Breast epithelium (tissue), 4 donors: Measurements from ENCODE around the gene FUT9. TPM values are rescaled to one million over a fixed set of nuclear protein-coding genes. Genes with fewer than 3 reads are reported as not detected.

Experiments
- DNase-seq, 2 donors: peaks; one replicate each; pipeline ENCODE4 v3.0.0-alpha.2; 2019; ENCODE audit warnings: low spot score in 2 of 2
- H3K27ac ChIP-seq, 2 donors: fragments of 200-600 bp; sonication (generic) in 1 of 2; one replicate each; pipeline ENCODE4 v1.5.1; 2016 to 2019; ENCODE audit warnings: mild to moderate bottlenecking in 1 of 2
- H3K27me3 ChIP-seq, 2 donors: fragments of 200-600 bp; sonication (generic) in 1 of 2; one replicate each; pipeline versions ENCODE4 v1.5.1 to v1.6.0; 2017 to 2019; ENCODE audit warnings: control low read depth in 1 of 2, mild to moderate bottlenecking in 1 of 2
- H3K36me3 ChIP-seq: fragments of 200-600 bp; one replicate; pipeline ENCODE4 v1.5.1; 2019
- H3K4me1 ChIP-seq, 2 donors: fragments of 200-600 bp; sonication (generic); one replicate each; pipeline ENCODE4 v1.5.1; 2016 to 2019; ENCODE audit warnings: control low read depth in 1 of 2
- H3K4me3 ChIP-seq, 3 donors: fragments of 200-600 bp; sonication (generic); 1 replicate in 2 of 3; 2 replicates in 1 of 3; pipeline ENCODE4 v1.5.1; 2016 to 2019; ENCODE audit warnings: mild to moderate bottlenecking in 3 of 3, moderate library complexity in 2 of 3
- H3K9me3 ChIP-seq, 2 donors: fragments of 200-600 bp; sonication (generic) in 1 of 2; one replicate each; pipeline ENCODE4 v1.5.1; 2016 to 2019; ENCODE audit warnings: control low read depth in 1 of 2
- CTCF ChIP-seq, 3 donors: fragments of 450-650 bp; IDR thresholded peaks; one replicate each; pipeline ENCODE4 v1.5.1; 2016 to 2017; ENCODE audit warnings: antibody characterized with exemption in 3 of 3, mild to moderate bottlenecking in 3 of 3, moderate library complexity in 3 of 3
- POLR2A ChIP-seq: fragments of 450-650 bp; IDR thresholded peaks from one replicate; pipeline ENCODE4 v1.6.1; 2016; ENCODE audit warnings: antibody characterized with exemption, mild to moderate bottlenecking, moderate library complexity
- POLR2AphosphoS5 ChIP-seq, 3 donors: sonication (generic); formaldehyde crosslinking; IDR thresholded peaks; one replicate each; pipeline ENCODE4 v1.6.1; 2017; ENCODE audit warnings: antibody characterized with exemption in 3 of 3
- intact Hi-C: fragments of 100-400 bp; cut with DNase I; formaldehyde crosslinking; loops from one replicate; pipeline ENCODE4 v1.15.1; 2023; ENCODE audit warnings: low total_unique reads
- total RNA-seq, 3 donors: library from RNA; depleted of rRNA; stranded (reverse); fragments of >200 nt; gene quantifications; one replicate each; pipeline ENCODE4 v1.1.0, GENCODE V29; 2016

FUT9 gene
- total RNA-seq, 3 donors from 2014 or later, result 1.3 to 2.8 TPM; not detected in 1

- Histone ChIP-seq H3K9me3 (no peaks in the 10 kb centered on the region), H3K27ac (no peak overlapping the region), H3K4me3 (no peak overlapping the region), H3K27me3 (no peaks in the 10 kb centered on the region), H3K4me1 (no peaks in the 10 kb centered on the region), H3K36me3 (no peaks in the 10 kb centered on the region)
- TF ChIP-seq POLR2AphosphoS5 (IDR thresholded peaks at IDR 0.05) (no peak), CTCF (IDR thresholded peaks at IDR 0.05) (no peak), POLR2A (no peak)
- intact Hi-C loops, result no loop called here
- DNase-seq, result no peak
Measured at GRCh38 chr6:96075826-96076225, 60.1 kb downstream of the FUT9 start.

- Histone ChIP-seq H3K27ac (no peak overlapping the region), H3K4me3 (no peak overlapping the region), H3K27me3 (no peaks in the 10 kb centered on the region), H3K36me3 (no peaks in the 10 kb centered on the region), H3K9me3 (no peaks in the 10 kb centered on the region), H3K4me1 (no peaks in the 10 kb centered on the region)
- TF ChIP-seq CTCF (IDR thresholded peaks at IDR 0.05), result no peak
- TF ChIP-seq POLR2AphosphoS5 (IDR thresholded peaks at IDR 0.05), result no peak
- TF ChIP-seq POLR2A, result no peak
- intact Hi-C loops, result no loop called here
- no peak for DNase-seq
Measured at GRCh38 chr6:96086745-96087144, 71.0 kb downstream of the FUT9 start.

GRCh38 chr6:96089173-96089572 is 73.4 kb downstream of the FUT9 start:
- DNase-seq, result no peak
- H3K27ac ChIP-seq, result no peak overlapping the region
- H3K4me3 ChIP-seq, result no peak overlapping the region
- no peaks in the 10 kb centered on the region for H3K9me3 ChIP-seq
- no peaks in the 10 kb centered on the region for H3K4me1 ChIP-seq
- TF ChIP-seq POLR2A (no peak), CTCF (IDR thresholded peaks at IDR 0.05) (peak in 1 of 3 donors; percentile 17), POLR2AphosphoS5 (IDR thresholded peaks at IDR 0.05) (no peak)
- H3K36me3 ChIP-seq, result no peaks in the 10 kb centered on the region
- intact Hi-C loops, result no loop called here
- no peaks in the 10 kb centered on the region for H3K27me3 ChIP-seq

GRCh38 chr6:96094077-96094476 is 78.3 kb downstream of the FUT9 start:
- no peak for TF ChIP-seq POLR2AphosphoS5 (IDR thresholded peaks at IDR 0.05)
- TF ChIP-seq POLR2A, result no peak
- no peak for TF ChIP-seq CTCF (IDR thresholded peaks at IDR 0.05)
- intact Hi-C loops, result no loop called here
- H3K27me3 ChIP-seq, result no peaks in the 10 kb centered on the region
- no peaks in the 10 kb centered on the region for H3K36me3 ChIP-seq
- no peaks in the 10 kb centered on the region for H3K9me3 ChIP-seq
- H3K4me3 ChIP-seq, result no peak overlapping the region
- no peak for DNase-seq
- H3K4me1 ChIP-seq, result no peaks in the 10 kb centered on the region
- H3K27ac ChIP-seq, result no peak overlapping the region

- intact Hi-C loops, result no loop called here
- no peak overlapping the region for H3K4me3 ChIP-seq
- H3K4me1 ChIP-seq, result no peaks in the 10 kb centered on the region
- DNase-seq, result no peak
- TF ChIP-seq POLR2AphosphoS5 (IDR thresholded peaks at IDR 0.05) (no peak), POLR2A (no peak), CTCF (IDR thresholded peaks at IDR 0.05) (no peak)
- H3K27me3 ChIP-seq, result no peaks in the 10 kb centered on the region
- no peaks in the 10 kb centered on the region for H3K9me3 ChIP-seq
- no peak overlapping the region for H3K27ac ChIP-seq
- no peaks in the 10 kb centered on the region for H3K36me3 ChIP-seq
Measured at GRCh38 chr6:96099069-96099468, 83.3 kb downstream of the FUT9 start.
